Endothelial cell of hepatic sinusoid (primary cell): ENCODE measurements around the gene CHAF1B.

Source experiments
- in situ Hi-C: cut with HindIII; loops from 2 replicates; pipeline ENCODE4 v1.10.0; 2017; ENCODE audit warnings: low sequenced_read_pairs

CHAF1B gene

GRCh38 chr21:36425286-36425685, 40.1 kb downstream of the CHAF1B start:
- in situ Hi-C loops = no loop called here

GRCh38 chr21:36427502-36427901, 42.3 kb downstream of the CHAF1B start:
- in situ Hi-C loops = no loop called here

DNA sequence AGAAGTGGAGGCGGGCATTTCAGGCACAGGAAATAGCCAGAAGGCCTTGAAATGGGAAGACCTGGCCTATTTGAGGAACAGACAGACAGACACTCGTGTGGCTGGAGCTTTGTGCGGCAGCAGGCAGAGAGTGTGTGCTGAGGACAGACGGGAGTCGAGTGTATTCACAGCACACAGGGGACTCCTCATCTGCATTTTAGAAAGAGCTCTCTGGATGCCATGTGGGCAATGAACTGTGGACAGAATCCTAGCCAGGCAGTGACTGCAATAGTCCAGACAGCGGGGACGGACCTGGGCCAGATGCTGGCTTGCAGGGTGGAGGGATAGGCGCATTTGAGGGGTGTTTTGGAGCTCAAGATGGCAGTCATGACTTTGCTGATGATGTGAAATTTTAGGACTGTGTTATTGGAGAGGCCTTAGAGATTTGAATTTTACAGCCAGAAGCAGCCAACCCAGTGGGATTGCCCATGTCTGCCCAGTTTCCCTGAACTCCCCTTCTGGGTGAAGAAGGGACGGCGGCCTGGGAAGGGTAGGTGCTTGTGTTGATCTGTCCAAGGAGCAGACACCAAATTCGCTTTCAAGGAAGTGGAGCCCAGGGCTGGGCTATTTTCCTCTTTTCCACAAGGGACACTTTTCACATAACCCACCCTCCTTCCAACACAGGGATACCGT, 43.7 kb downstream of the CHAF1B start:
- in situ Hi-C loops = no loop called here

DNA sequence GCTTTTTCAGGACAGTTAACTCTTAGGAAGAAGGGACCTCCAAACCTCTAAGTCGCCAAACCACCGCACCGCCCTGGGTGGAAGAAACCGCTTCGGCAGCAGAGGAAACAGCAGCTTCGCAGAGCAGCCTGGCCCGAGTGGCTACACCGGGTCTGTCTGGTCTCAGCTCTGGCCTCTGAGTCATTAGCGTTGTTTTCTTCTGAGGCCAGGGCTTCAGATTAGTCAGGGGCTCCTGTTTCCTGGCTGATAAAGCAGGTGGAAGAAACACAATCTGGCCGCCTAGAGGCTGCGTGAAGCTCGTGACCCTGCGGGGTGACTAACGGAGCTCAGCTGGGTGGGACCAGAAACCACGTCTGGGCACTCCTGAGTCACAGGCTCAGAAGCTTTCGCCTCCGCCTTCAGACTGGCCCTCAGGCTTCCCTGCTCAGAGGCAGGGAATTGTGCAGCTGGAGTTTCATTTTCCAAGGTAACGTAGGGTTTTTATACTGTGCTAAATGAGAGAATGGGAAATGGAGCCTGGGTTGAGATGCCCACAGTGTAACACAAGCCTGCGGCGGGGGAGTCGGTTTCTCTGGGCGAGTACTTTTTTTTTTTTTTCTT, 44.9 kb downstream of the CHAF1B start:
- in situ Hi-C loops = no loop called here

- in situ Hi-C loops = no loop called here
These were observed 45.6 kb downstream of the CHAF1B start for GRCh38 chr21:36430841-36431240.

GRCh38 chr21:36431252-36431651, 46.1 kb downstream of the CHAF1B start:
- in situ Hi-C loops = no loop called here

- in situ Hi-C loops = no loop called here
These were observed 48.0 kb downstream of the CHAF1B start for GRCh38 chr21:36433059-36433709.

DNA sequence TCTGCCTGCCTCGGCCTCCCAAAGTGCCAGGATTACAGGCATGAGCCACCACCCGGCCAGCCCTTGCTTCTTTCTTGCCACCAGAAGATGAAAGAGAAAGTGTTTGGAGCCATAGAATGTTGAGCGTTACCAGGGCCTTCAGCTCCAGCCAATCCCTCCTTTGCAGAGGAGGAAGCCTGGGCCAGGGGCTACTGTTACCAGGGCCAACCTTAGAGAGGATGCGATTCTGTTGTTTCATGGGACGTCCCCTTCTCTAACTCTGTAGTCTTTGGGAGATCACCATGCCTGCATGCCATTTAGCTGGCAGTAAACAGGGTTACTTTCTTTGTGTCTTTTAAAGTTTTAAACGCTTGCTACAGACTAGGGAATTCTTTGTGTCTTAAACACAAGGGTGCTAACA, 49.0 kb downstream of the CHAF1B start:
- in situ Hi-C loops = no loop called here

DNA sequence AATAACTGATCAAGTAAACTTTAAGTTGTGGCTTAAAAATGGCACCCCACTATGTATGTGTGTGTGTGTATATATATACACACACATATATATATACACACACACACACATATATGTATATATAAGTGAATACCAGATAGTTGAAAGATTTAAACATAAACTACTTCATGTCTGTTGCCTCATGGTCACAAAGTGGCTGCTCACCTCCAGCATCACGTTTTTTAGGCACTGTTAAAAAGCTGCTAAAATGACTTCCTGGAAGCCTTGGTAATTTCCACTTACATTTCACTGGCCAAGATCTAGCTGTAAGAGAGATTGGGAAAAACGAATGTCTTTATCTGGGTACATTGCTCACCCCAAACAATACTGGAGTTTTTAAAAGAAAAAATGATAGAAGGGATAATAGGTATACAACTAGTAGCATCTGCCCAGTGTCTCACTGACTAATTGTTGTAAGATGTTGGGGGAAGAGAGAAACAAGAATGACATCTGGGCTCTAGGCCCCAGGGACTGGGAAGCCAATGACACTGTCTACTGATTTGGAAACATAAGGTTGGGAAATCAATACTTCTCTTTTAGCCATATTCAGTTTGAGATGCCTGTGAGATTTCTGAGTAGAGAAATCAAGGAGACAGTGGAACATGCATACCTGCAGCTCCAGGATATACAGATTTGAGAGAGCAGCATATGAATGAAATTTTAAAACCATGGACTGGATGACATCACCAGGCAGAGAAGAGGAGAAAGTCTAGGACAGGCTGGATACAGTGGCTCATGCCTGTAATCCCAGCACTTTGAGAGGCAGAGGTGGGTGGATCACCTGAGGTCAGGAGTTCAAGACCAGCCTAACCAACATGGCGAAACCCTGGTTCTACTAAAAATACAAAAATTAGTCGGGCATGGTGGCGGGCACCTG, 51.9 kb downstream of the CHAF1B start:
- in situ Hi-C loops = no loop called here

DNA sequence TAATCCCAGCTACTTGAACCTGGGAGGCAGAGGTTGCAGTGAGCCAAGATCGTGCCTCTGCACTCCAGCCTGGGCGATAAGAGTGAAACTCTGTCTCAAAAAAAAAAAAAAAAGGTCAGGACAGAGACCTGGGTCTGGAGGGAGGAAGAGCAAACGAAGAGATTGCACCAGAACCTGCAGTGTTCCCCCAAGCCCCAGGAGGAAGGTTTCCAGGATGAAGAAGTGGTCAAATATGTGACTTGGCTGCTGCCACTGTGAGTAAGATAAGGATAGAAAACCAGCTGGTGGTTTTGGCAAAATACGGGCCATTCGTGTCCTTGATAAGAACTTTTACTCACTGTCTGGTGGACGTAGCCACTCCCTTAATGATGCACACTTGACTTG, 52.5 kb downstream of the CHAF1B start:
- in situ Hi-C loops = no loop called here

GRCh38 chr21:36441715-36442114, 56.5 kb downstream of the CHAF1B start:
- in situ Hi-C loops = no loop called here

- in situ Hi-C loops = loop anchor here (5.0 kb wide), 1 partner anchor 34 kb away; no protein-coding TSS in a partner anchor
These were observed 61.1 kb downstream of the CHAF1B start for GRCh38 chr21:36446301-36446700.

DNA sequence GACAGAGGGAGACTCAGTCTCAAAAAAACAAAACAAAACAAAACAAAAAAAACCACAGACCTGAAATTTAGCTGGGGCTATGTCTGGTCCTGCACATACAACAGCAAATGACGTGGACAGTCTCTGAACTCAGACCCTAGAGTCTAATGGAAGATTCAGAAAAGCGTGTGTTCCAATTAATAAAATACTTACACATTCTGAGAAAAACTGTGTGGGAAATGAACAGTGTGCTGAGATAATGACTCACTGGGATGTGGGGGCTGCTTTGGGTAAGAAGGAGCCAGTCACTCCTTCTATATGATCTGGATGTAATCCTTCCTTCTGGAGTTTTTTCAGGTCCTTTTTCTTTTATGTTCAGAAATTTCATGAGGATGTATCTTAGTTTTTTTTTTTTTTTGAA, 65.3 kb downstream of the CHAF1B start:
- in situ Hi-C loops = no loop called here

- in situ Hi-C loops = no loop called here
These were observed 66.3 kb downstream of the CHAF1B start for GRCh38 chr21:36451506-36451905.

DNA sequence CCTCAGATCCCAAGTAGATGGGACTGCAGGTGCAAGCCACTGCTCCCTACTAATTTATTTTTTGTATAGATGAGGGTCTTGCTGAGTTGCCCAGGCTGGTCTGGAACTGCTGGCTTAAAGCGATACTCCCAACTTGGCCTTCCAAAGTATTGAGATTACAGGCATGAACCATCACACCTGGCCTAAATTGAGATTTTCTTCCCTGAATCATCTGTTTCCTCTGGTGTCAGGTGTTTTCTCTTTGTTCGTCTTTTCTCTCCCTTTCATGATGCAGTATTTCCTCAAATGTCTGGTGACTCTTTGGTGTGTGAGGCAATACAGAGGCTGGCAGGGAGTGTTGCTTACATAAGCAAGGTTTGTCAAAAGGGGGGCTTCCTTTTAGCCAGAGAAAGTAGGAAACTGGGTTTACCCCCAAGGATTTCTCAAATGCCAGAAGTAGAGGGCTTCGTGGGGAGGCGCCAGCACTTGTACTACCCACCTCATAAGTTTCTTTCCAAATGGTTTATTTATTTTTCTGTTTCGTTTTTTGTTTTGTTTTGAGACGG, 67.2 kb downstream of the CHAF1B start:
- in situ Hi-C loops = no loop called here

DNA sequence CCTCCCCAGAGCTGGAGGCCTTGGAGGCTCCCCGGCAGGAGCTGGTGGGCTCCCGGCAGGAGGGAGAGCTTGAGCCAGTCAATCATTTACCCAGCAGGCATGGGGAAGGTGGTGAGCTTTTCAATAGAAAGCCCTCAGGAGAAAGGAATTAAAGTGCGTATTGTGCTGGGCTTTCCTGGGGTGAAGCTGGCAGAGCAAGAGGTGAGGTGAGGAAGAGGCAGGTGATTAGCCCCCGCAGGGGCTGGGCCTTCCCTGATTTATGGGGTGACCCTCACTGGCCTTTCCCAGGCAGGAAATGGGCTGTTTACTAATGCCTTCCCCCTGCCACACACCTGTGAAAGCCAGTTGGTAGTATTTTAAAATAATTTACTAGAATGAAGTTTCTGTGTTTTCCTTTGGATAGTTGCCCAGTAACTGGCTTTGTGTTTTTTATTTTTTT, 68.9 kb downstream of the CHAF1B start:
- in situ Hi-C loops = no loop called here

GRCh38 chr21:36454706-36455105, 69.5 kb downstream of the CHAF1B start:
- in situ Hi-C loops = no loop called here

- in situ Hi-C loops = no loop called here
These were observed 71.7 kb downstream of the CHAF1B start for GRCh38 chr21:36456729-36457414.

- in situ Hi-C loops = no loop called here
These were observed 73.9 kb downstream of the CHAF1B start for GRCh38 chr21:36459098-36459497.

DNA sequence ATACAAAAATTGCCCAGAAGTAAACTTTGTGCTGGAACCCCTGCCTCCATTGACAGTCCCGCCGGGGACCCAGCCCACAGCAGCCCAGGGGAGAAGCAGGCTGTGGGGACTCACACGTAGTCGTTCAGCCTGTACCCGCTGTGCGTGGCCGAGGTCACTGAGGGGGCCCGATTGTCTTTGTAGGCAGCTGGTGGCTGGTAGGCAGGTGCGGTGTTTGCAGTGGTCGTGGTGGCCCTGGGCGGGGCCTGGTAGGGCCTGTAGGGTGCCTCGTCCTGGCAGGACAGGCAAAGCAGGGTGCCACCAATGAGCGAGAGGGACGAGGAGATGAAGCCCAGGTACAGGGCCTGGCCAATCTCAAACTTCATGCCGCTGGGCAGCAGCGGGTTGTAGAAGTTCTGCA, 75.7 kb downstream of the CHAF1B start:
- in situ Hi-C loops = no loop called here
